ENCODE results near the gene REG4. TPM values are rescaled to one million over a fixed set of nuclear protein-coding genes. Genes with fewer than 3 reads are reported as not detected.
A peak's percentile ranks its signal among the peaks of the same experiment; 100 is the strongest.

The REG4 gene
- total and polyA plus RNA-seq, 7 donors = 10.4 to 80.8 (median 13.2) TPM; not detected in 4

GRCh38 chr1:119778886-119779560, 32.2 kb downstream of the REG4 start:
- Histone ChIP-seq H3K36me3 (no peaks in the 10 kb centered on the region), H3K4me1 (peaks cover 0 to 17% (median 12%) of the 10 kb centered on the region in 4 donors), H3K27ac (peak overlapping the region in 1 of 4 donors; percentile 18), H3K27me3 (no peaks in the 10 kb centered on the region), H3K9me3 (no peaks in the 10 kb centered on the region), H3K4me3 (no peak overlapping the region)
- 48 to 77% methylated on average over 13 of the region's 13 CpGs for WGBS, 2 donors
- TF ChIP-seq CTCF (IDR thresholded peaks at IDR 0.05) (no peak), EP300 (IDR thresholded peaks at IDR 0.05) (no peak), POLR2A (IDR thresholded peaks at IDR 0.05) (no peak), POLR2AphosphoS5 (IDR thresholded peaks at IDR 0.05) (no peak)
- intact Hi-C loops (cut with DNase I) = no loop called here
- no peak for DNase-seq

DNA sequence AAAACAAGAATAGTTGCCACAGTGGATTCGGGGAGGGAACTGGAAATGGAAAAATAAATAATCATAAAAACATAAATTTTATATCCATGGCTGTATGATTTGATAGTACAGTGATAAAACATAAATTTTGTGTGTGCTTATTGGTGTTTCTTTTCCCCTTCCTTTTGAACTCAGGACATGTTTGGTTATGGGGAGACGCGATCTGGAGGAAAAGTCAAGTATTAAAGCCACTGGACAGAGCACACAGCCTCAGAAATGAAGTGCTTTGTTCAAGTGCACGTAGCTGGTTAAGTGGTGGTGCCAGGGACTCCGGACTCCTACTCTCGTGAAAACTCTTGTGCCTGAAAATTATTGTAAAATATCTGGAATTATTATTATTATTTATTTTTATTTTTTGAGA, 32.9 kb downstream of the REG4 start:
- H3K4me1 ChIP-seq = peaks cover 0 to 13% (median 7%) of the 10 kb centered on the region in 4 donors
- H3K27me3 ChIP-seq = no peaks in the 10 kb centered on the region
- H3K36me3 ChIP-seq = no peaks in the 10 kb centered on the region
- no peak for TF ChIP-seq CTCF (IDR thresholded peaks at IDR 0.05)
- TF ChIP-seq EP300 (IDR thresholded peaks at IDR 0.05) = no peak
- DNase-seq = no peak
- no peak overlapping the region for H3K4me3 ChIP-seq
- H3K27ac ChIP-seq = no peak overlapping the region
- 25 to 76% methylated on average over 6 of the region's 6 CpGs for WGBS, 2 donors
- intact Hi-C loops (cut with DNase I) = no loop called here
- H3K9me3 ChIP-seq = no peaks in the 10 kb centered on the region

- Histone ChIP-seq H3K36me3 (no peaks in the 10 kb centered on the region), H3K27ac (no peak overlapping the region), H3K4me1 (peaks cover 0 to 6% (median 1%) of the 10 kb centered on the region in 4 donors), H3K9me3 (no peaks in the 10 kb centered on the region), H3K27me3 (no peaks in the 10 kb centered on the region), H3K4me3 (no peak overlapping the region)
- 22 to 61% methylated on average over 7 of the region's 7 CpGs for WGBS, 2 donors
- TF ChIP-seq CTCF (IDR thresholded peaks at IDR 0.05) (no peak), POLR2A (IDR thresholded peaks at IDR 0.05) (no peak), EP300 (IDR thresholded peaks at IDR 0.05) (no peak), POLR2AphosphoS5 (IDR thresholded peaks at IDR 0.05) (no peak)
- intact Hi-C loops (cut with DNase I) = no loop called here
- DNase-seq = no peak
Measured at GRCh38 chr1:119774746-119775490, 36.3 kb downstream of the REG4 start.

GRCh38 chr1:119773711-119774241, 37.5 kb downstream of the REG4 start:
- Histone ChIP-seq H3K27ac (no peak overlapping the region), H3K27me3 (no peaks in the 10 kb centered on the region), H3K4me1 (no peaks in the 10 kb centered on the region), H3K9me3 (no peaks in the 10 kb centered on the region), H3K4me3 (no peak overlapping the region), H3K36me3 (no peaks in the 10 kb centered on the region)
- TF ChIP-seq CTCF (IDR thresholded peaks at IDR 0.05) (no peak), EP300 (IDR thresholded peaks at IDR 0.05) (no peak), POLR2AphosphoS5 (IDR thresholded peaks at IDR 0.05) (no peak), POLR2A (IDR thresholded peaks at IDR 0.05) (no peak)
- WGBS, 2 donors = 39 to 69% methylated on average over 3 of the region's 3 CpGs
- intact Hi-C loops (cut with DNase I) = no loop called here
- no peak for DNase-seq

Data from sigmoid colon (tissue), 7 donors.